ENCODE data around the gene BEX5. TPM values are rescaled to one million over a fixed set of nuclear protein-coding genes. Genes with fewer than 3 reads are reported as not detected.
A peak's percentile ranks its signal among the peaks of the same experiment; 100 is the strongest.
"Not testable (repeated sequence)": the region's sequence is repeated elsewhere in the genome, so short reads cannot be mapped to it uniquely, and the experiment has no call there.

BEX5 gene
- 1 to 10 TPM; 7.0 to 8.4 TPM for total RNA-seq

DNA sequence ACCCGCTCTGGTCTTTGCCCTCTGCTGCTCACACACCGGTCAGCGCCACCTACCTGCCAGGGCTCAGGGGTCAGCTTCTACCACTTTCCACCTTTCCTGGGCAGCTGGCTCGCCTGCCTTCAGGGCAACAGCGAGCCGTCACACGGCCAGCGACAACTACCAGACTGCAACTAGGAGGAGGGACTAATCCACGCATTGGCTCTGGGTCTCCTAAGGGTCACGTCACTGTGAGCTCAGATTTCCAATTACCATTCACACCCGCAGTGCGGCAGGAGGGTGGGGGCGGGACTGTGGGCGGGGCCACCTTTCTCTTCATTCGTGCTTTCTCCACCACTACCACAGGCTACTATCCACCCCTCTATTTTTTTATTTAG is at the start of gene BEX5:
Gene BEX5, minus strand, starts transcription at position 172 of the 374 bp plus-strand sequence. CDS start 1,712 bp downstream, outside the sequence.
- Mint-ChIP-seq H3K36me3 (no peaks in the 10 kb centered on the region), H3K4me3 (peak within 1 kb of the TSS; percentile 98), H3K27ac (peak within 1 kb of the TSS; percentile 91), H3K4me1 (ENCODE audit: low read depth) (peaks cover 10% of the 10 kb centered on the region), H3K9me3 (no peaks in the 10 kb centered on the region), H3K27me3 (peaks cover 7% of the 10 kb centered on the region)
- DNase-seq, result peak; percentile 77
- POLR2A ChIA-PET, result interaction anchor here (1.1 to 1.5 kb wide), 2 partner anchors 443 to 765 kb away, joined by 3 to 4 read pairs; partner anchors contain the start of genes ARMCX5 and RPL36A
- intact Hi-C loops (cut with micrococcal nuclease), result loop anchor here (2.0 to 5.0 kb wide), 3 partner anchors 363 to 738 kb away; no protein-coding TSS in a partner anchor
- CTCF ChIA-PET, result no interaction called here

DNA sequence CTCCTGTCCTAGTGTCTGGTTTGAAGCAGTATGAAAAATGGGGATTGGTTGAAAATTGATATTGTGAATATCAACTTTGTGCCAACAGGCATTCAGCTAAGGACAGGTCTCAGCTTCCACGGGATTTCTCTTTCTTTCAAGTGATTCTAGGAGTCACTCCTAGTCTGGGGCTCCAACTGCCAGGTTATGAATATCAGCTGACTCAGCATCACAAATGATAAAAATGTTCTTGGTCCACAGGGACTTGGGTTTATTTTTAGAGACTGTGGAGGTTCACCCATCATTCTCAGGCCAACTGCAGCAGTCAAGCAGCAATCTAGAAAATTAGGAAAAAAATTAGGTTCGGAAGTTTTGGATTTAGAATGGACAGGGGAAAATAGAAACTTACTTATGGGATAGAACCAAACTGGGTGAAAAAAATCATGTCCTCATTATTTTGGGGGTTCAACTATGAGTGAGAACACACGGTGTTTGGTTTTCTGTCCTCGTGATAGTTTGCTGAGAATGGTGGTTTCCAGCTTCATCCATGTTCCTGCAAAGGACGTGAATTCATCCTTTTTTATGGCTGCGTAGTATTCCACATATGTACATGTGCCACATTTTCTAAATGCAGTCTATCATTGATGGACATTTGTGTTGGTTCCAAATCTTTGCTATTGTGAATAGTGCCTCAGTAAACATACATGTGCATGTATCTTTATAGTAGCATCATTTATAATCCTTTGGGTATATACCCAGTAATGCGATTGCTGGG is 30.4 kb upstream of the BEX5 start:
- Mint-ChIP-seq H3K4me3 (no peak overlapping the region), H3K27me3 (no peaks in the 10 kb centered on the region)

DNA sequence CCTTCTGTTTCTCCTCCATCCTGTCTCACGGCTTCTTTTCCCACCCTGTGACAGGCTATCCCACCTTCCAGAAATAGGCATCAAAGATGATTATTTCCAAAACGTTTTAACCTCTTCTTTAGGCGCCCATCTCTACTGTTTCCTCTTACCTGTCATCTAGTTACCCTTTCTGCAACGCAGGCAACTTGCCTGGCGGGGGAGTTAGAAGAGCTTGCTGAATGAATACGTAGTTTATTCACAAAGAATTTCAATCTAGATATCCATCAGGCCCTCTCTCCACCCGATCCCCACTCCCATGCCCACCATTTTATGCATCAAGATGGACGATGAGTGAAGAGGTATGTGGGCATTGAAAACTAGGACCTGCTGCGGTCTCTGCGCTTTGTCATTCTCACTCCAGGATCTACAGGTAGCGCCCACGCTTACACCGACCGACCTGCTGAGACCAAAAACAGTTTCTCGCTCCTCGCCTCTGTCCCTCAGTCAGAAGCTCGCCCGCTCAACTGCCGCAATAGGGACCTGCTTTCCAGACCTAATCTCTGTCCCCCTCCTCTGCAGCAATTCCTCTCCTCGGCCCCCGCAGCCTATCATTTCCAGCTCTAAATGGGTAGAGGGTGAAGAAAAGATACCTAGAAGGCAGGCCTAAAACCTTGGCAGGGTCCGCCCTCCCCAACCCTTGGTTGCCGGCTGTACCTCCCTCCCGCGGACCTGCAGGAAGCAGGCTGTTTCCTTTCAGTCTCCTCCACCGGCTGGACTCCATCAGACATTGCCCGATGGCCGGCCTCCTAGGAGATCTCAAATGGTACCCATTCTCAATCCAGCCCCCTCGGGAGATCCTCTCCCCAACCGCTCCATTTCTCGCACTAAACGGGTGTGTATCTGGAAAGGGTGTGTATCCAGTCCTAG is 624 bp downstream of the BEX5 start:
- H3K27me3 Mint-ChIP-seq, result peaks cover 4% of the 10 kb centered on the region
- peak overlapping the region; percentile 91 for H3K27ac Mint-ChIP-seq
- H3K4me1 Mint-ChIP-seq (ENCODE audit: low read depth), result peaks cover 10% of the 10 kb centered on the region
- H3K4me3 Mint-ChIP-seq, result peak overlapping the region; percentile 98
- peak; percentile 41 for DNase-seq
- no peaks in the 10 kb centered on the region for H3K9me3 Mint-ChIP-seq
- ChIA-PET POLR2A (interaction anchor here (1.1 to 1.5 kb wide), 2 partner anchors 444 to 764 kb away, joined by 3 to 4 read pairs; partner anchors contain the start of genes ARMCX5 and RPL36A), CTCF (interaction anchor here (0.7 to 1.8 kb wide), 2 partner anchors 20 to 681 kb away, joined by 3 to 6 read pairs; no protein-coding TSS in a partner anchor)
- no peaks in the 10 kb centered on the region for H3K36me3 Mint-ChIP-seq
- intact Hi-C loops (cut with micrococcal nuclease), result loop anchor here (1.0 to 5.0 kb wide), 4 partner anchors 26 to 738 kb away; no protein-coding TSS in a partner anchor

More for the DNA sequence above, 30.4 kb upstream of the BEX5 start:
- Mint-ChIP-seq H3K9me3 (no peaks in the 10 kb centered on the region), H3K4me1 (ENCODE audit: low read depth) (no peaks in the 10 kb centered on the region), H3K36me3 (no peaks in the 10 kb centered on the region), H3K27ac (no peak overlapping the region)
- intact Hi-C loops (cut with micrococcal nuclease), result no loop called here
- POLR2A ChIA-PET, result no interaction called here
- CTCF ChIA-PET, result no interaction called here
- DNase-seq, result no peak

DNA sequence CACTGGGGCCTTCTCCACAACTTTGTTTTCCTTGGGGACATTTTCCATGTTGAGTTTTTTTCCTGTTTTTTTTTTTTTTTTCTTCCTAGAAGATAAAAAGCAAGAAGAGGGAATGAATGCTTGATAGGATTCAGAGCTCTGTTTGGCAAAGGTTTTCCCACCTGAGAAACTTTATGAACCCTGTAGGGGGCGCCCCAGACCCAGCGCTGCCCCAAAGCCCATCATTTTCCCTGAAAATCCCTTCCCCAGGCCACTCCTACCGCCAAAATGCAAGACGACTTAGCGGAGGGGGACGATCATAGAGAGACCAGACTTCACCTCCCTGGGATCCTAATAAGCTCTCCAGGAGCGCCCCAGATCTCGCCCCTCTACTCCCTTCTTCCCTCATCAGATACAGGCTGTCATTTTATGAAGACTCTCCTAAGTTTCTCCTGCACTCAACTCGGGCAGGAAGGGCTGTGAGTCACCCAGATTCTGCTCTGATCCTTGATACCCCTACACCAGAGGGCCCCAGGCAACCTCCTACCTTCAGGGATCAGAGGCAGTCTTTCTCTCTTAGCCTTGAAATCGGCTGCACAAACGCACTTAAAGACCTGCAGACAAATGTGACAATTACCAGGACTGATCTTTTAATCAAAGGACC is 1.4 kb downstream of the BEX5 start:
- intact Hi-C loops (cut with micrococcal nuclease), result loop anchor here (1.0 to 2.0 kb wide), 3 partner anchors 25 to 708 kb away; no protein-coding TSS in a partner anchor
- Mint-ChIP-seq H3K4me3 (peak overlapping the region; percentile 98), H3K36me3 (no peaks in the 10 kb centered on the region), H3K9me3 (no peaks in the 10 kb centered on the region), H3K27ac (peak overlapping the region; percentile 91), H3K27me3 (no peaks in the 10 kb centered on the region), H3K4me1 (ENCODE audit: low read depth) (peaks cover 10% of the 10 kb centered on the region)
- CTCF ChIA-PET, result interaction anchor here (0.7 to 1.8 kb wide), 6 partner anchors 10 to 192 kb away, joined by 3 to 6 read pairs (median 4); no protein-coding TSS in a partner anchor
- DNase-seq, result peak; percentile 25
- POLR2A ChIA-PET, result no interaction called here

DNA sequence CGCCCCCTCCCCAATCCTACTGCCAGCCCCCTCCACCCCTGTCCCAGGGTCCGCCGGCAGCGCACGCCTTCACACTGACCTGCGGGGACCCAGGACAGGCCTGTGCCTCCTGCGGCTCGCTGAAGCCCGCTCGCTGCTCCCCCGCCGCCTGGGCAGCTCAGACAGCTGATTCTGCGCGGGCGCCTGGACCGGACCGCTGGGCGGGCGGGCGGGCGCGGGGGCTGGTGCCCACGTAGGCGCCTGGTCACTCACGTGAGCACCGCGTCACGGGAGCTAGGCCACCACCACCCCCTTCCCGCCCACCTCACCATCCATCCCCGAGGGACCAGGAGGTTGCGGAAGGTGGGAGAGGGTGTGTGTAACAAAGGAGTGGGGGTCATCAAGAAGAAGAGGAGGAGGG is 13.5 kb downstream of the BEX5 start, which contains the start of gene TCEAL6:
Gene TCEAL6, minus strand, starts transcription at position 208 of the 400 bp plus-strand sequence.
- CTCF ChIA-PET; POLR2A ChIA-PET; intact Hi-C loops (cut with micrococcal nuclease); DNase-seq; H3K4me1 Mint-ChIP-seq (ENCODE audit: low read depth); H3K36me3 Mint-ChIP-seq; H3K27ac Mint-ChIP-seq; H3K4me3 Mint-ChIP-seq; H3K9me3 Mint-ChIP-seq: not testable (repeated sequence)
- H3K27me3 Mint-ChIP-seq, result peaks cover 20% of the 10 kb centered on the region

DNA sequence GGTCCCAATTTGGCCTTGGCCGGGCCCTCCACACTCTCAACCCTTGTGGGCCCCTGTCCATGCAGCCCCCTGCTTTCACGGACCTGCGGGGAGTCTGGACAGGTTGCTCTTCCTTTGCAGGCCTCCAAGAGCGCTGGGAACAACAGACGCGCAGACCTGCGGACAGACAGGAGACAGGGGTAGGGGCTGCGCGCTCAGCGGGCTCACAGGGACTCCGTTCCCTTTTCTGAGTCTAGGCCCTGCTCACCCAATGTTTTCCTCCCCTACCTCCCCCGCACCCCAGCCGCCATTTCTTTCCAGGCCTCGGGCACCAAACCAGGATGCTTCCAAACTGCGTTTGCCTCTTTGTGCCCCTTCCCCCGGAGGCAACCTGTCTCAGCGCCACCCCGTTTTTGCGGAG is 14.1 kb downstream of the BEX5 start:
- DNase-seq; H3K27ac Mint-ChIP-seq; H3K4me1 Mint-ChIP-seq (ENCODE audit: low read depth); intact Hi-C loops (cut with micrococcal nuclease); POLR2A ChIA-PET; H3K9me3 Mint-ChIP-seq; H3K36me3 Mint-ChIP-seq; H3K4me3 Mint-ChIP-seq; CTCF ChIA-PET: not testable (repeated sequence)
- peaks cover 26% of the 10 kb centered on the region for H3K27me3 Mint-ChIP-seq

DNA sequence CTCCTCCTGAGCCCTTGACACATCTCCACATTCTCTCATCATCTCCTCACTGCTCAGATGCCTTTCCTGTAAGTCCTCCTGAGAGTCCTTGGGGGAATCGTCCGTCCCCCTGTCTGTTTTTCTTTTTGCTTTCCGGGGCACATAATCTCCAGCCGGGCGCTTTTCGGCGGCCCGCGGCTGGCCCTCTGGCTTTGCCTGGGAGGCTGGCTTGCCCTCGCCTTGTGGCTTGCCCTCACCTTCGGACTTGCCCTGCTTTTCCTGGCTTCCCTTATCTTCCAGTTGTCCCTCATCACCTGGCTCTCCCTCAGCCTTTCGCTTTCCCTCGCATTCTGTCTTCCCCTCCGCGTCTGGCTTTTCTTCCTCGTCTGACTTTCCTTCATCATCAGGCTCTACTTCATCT is 14.9 kb downstream of the BEX5 start:
- CTCF ChIA-PET; H3K9me3 Mint-ChIP-seq; DNase-seq; intact Hi-C loops (cut with micrococcal nuclease); H3K4me3 Mint-ChIP-seq; H3K4me1 Mint-ChIP-seq (ENCODE audit: low read depth); POLR2A ChIA-PET; H3K27ac Mint-ChIP-seq; H3K36me3 Mint-ChIP-seq: not testable (repeated sequence)
- peaks cover 26% of the 10 kb centered on the region for H3K27me3 Mint-ChIP-seq

DNA sequence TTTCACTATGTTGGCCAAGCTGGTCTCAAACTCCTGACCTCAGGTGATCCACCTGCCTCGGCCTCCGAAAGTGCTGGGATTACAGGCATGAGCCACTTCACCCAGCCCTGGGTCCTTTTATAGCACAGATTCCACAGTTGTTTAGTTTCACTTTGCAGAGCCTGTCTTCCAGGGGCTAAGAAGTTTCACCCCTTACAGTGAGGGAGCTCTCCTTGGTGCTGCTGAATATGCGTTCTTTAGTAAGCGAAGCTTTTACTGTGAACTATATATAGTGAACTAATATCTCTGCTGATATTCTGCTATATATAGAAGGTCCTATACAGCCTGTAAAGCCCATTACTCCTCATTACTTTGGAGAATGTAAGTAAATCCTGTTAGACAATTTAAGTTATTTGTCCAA is 17.7 kb downstream of the BEX5 start:
- Mint-ChIP-seq H3K27me3 (peaks cover 18% of the 10 kb centered on the region), H3K9me3 (no peaks in the 10 kb centered on the region), H3K36me3 (no peaks in the 10 kb centered on the region), H3K4me3 (no peak overlapping the region), H3K27ac (no peak overlapping the region), H3K4me1 (ENCODE audit: low read depth) (peaks cover 2% of the 10 kb centered on the region)
- intact Hi-C loops (cut with micrococcal nuclease), result no loop called here
- ChIA-PET POLR2A (no interaction called here), CTCF (interaction anchor here (0.7 kb wide), 1 partner anchor 11 kb away, joined by 3 read pairs; no protein-coding TSS in a partner anchor)
- DNase-seq, result no peak

DNA sequence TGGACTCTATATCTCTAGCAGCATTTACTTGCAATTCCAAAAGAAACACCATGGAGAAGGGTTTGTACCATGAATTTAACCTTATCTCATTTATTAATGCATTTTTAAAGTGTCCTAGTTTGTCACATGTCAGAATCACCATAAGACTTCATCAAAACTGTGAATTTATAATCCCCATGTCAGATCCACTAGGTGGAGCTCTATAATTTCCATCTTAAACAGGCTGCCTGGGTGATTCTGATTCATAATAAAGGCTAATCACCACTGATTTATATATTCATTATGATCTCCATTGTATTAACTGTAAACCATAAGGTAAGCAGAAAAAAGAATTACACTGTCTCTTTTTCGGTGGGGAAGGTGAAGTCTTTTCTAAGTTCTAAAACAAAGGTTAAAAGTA is 26.3 kb downstream of the BEX5 start:
- H3K4me3 Mint-ChIP-seq, result no peak overlapping the region
- DNase-seq, result no peak
- H3K9me3 Mint-ChIP-seq, result no peaks in the 10 kb centered on the region
- CTCF ChIA-PET, result interaction anchor here (0.6 to 1.4 kb wide), 2 partner anchors 212 to 574 kb away, joined by 3 to 4 read pairs; no protein-coding TSS in a partner anchor
- POLR2A ChIA-PET, result no interaction called here
- H3K36me3 Mint-ChIP-seq, result no peaks in the 10 kb centered on the region
- H3K27me3 Mint-ChIP-seq, result peaks cover 23% of the 10 kb centered on the region
- intact Hi-C loops (cut with micrococcal nuclease), result loop anchor here (1.0 to 10.0 kb wide), 2 partner anchors 25 to 735 kb away; no protein-coding TSS in a partner anchor
- no peak overlapping the region for H3K27ac Mint-ChIP-seq
- peaks cover 4% of the 10 kb centered on the region for H3K4me1 Mint-ChIP-seq (ENCODE audit: low read depth)

DNA sequence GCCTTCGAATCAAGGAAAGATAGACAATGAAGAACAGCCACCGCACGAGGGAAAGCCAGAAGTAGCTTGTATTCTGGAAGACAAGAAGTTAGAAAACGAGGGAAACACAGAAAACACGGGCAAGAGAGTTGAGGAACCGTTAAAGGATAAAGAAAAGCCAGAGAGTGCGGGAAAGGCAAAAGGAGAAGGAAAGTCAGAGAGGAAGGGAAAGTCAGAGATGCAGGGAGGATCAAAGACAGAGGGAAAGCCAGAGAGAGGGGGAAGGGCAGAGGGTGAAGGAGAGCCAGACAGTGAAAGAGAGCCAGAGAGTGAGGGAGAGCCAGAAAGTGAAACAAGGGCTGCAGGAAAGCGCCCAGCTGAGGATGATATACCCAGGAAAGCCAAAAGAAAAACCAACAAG is 28.9 kb downstream of the BEX5 start:
- ChIA-PET CTCF (interaction anchor here (0.6 kb wide), 1 partner anchor 11 kb away, joined by 3 read pairs; no protein-coding TSS in a partner anchor), POLR2A (no interaction called here)
- Mint-ChIP-seq H3K27me3 (peaks cover 17% of the 10 kb centered on the region), H3K9me3 (no peaks in the 10 kb centered on the region), H3K4me3 (no peak overlapping the region), H3K4me1 (ENCODE audit: low read depth) (peaks cover 4% of the 10 kb centered on the region), H3K27ac (no peak overlapping the region), H3K36me3 (no peaks in the 10 kb centered on the region)
- DNase-seq, result no peak
- intact Hi-C loops (cut with micrococcal nuclease), result loop anchor here (10.0 kb wide), 1 partner anchor 738 kb away; no protein-coding TSS in a partner anchor

DNA sequence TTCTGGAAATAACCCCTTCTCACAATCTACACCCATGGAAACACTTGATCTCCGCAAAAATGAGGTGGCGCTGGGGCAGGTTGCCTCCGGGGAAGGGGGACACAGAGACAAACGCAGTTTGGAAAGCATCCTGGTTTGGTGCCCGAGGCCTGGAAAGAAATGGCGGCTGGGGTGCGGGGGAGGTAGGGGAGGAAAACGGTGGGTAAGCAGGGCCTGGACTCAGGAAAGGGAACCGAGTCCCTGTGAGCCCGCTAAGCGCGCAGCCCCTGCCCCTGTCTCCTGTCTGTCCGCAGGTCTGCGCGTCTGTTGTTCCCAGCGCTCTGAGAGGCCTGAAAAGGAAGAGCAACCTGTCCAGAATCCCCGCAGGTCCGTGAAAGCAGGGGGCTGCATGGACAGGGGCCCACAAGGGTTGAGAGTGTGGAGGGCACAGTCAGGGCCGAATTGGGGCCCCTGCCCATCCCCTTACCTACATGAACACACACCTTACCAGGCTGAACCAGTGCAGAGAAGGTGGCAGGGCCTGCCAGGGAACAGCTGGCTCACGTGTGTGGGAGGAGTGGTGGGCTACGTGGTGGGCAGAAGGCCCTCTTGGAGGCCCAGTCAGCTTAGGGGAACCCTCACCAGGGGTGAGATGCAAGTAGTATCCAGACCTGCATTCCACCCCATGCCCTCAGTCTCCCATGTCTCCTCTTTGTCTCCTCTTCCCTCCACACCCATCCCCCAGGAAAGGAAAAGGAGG is 29.5 kb downstream of the BEX5 start:
- intact Hi-C loops (cut with micrococcal nuclease), result loop anchor here (10.0 kb wide), 1 partner anchor 739 kb away; no protein-coding TSS in a partner anchor
- H3K36me3 Mint-ChIP-seq; POLR2A ChIA-PET; H3K9me3 Mint-ChIP-seq; H3K4me1 Mint-ChIP-seq (ENCODE audit: low read depth); H3K27ac Mint-ChIP-seq; DNase-seq: not testable (repeated sequence)
- peak overlapping the region; percentile 16 for H3K4me3 Mint-ChIP-seq
- peaks cover 16% of the 10 kb centered on the region for H3K27me3 Mint-ChIP-seq
- CTCF ChIA-PET, result interaction anchor here (0.6 kb wide), 1 partner anchor 12 kb away, joined by 3 read pairs; no protein-coding TSS in a partner anchor

All from activated CD4-positive, alpha-beta memory T cell treated with anti-CD3 and anti-CD28 coated beads for 36 hours (primary cell).